Cardiac ventricle fibroblast (primary cell): Measurements from ENCODE around the gene DPY19L1. TPM values are rescaled to one million over a fixed set of nuclear protein-coding genes. Genes with fewer than 3 reads are reported as not detected.

ENCODE experiments used
- total RNA-seq: library from RNA; depleted of rRNA; stranded (reverse); fragments of >200 nt; gene quantifications from 2 replicates; pipeline ENCODE4 v1.2.3, GENCODE V29; 2015

The DPY19L1 gene
- 29.1 and 31.5 TPM in 2 replicates for total RNA-seq

GRCh38 chr7:35037211-35037525 lies at the start of gene DPY19L1:
Gene DPY19L1 (minus strand): TSS chr7:35037485. CDS start chr7:35037394, 91 bp downstream.

Other genes with a start within 250 kb of the DPY19L1 start
- gene TBX20, start 216.6 kb upstream of the DPY19L1 start, total RNA-seq: 53.6 and 54.1 TPM in 2 replicates